Caco-2 (cell line): ENCODE results near the gene TMA7. TPM values are rescaled to one million over a fixed set of nuclear protein-coding genes. Genes with fewer than 3 reads are reported as not detected.
A peak's percentile ranks its signal among the peaks of the same experiment; 100 is the strongest.

Source experiments
- BruUV-seq: library from RNA; stranded (reverse); fragments of 400-500 nt; replicated peaks from 2 replicates; lab custom pipeline; 2021; lab: Mats Ljungman, UMichigan
- CTCF ChIA-PET: fragments of 300-600 bp; sonication (Branson Sonifier 250); formaldehyde crosslinking; loops from one replicate; lab custom pipeline; 2022; ENCODE audit warnings: antibody characterized with exemption; lab: Charles Lee
- POLR2A ChIA-PET: fragments of 300-600 bp; sonication (Branson Sonifier 250); formaldehyde crosslinking; loops from one replicate; lab custom pipeline; 2022; ENCODE audit warnings: antibody characterized with exemption; lab: Charles Lee
- DNase-seq, 2 experiments: peaks; one replicate each; pipeline versions ENCODE4 v3.0.0 to v3.0.0-alpha.2; 2020 to 2022
- H3K27me3 ChIP-seq: replicated peaks from 2 replicates; pipeline ENCODE4 v1.6.0; 2011; ENCODE audit warnings: low read length; ENCODE audit not compliant: control insufficient read depth, insufficient read depth
- H3K36me3 ChIP-seq: 2 replicates; pipeline ENCODE4 v1.5.1; 2011; ENCODE audit warnings: low read length; ENCODE audit not compliant: control insufficient read depth, insufficient read depth
- H3K4me1 ChIP-seq: fragments of 250-450 bp; sonication (Bioruptor Pico); 2 replicates; pipeline ENCODE4 v1.5.1; 2020; ENCODE audit warnings: mild to moderate bottlenecking
- H3K4me3 ChIP-seq: 2 replicates; pipeline ENCODE4 v1.5.1; 2011; ENCODE audit warnings: low read depth, mild to moderate bottlenecking, control low read depth, low read length
- H3K9me3 ChIP-seq: fragments of 250-450 bp; sonication (Bioruptor Pico); 2 replicates; pipeline ENCODE4 v1.5.1; 2020; ENCODE audit warnings: mild to moderate bottlenecking, moderate library complexity
- H3K27ac Mint-ChIP-seq: one replicate; pipeline ENCODE4 v1.8.0; 2022; ENCODE audit warnings: mixed read lengths; ENCODE audit not compliant: unreplicated experiment
- H3K27me3 Mint-ChIP-seq: one replicate; pipeline ENCODE4 v1.8.0; 2022; ENCODE audit warnings: mixed read lengths; ENCODE audit not compliant: insufficient read depth, unreplicated experiment
- H3K36me3 Mint-ChIP-seq: one replicate; pipeline ENCODE4 v1.8.0; 2022; ENCODE audit warnings: mild to moderate bottlenecking, mixed read lengths; ENCODE audit not compliant: insufficient read depth, unreplicated experiment
- H3K4me1 Mint-ChIP-seq: one replicate; pipeline ENCODE4 v1.8.0; 2022; ENCODE audit warnings: low read depth, mixed read lengths; ENCODE audit not compliant: unreplicated experiment
- H3K4me3 Mint-ChIP-seq: one replicate; pipeline ENCODE4 v1.8.0; 2022; ENCODE audit warnings: mild to moderate bottlenecking, moderate library complexity, mixed read lengths; ENCODE audit not compliant: unreplicated experiment
- H3K9me3 Mint-ChIP-seq: one replicate; pipeline ENCODE4 v1.8.0; 2022; ENCODE audit warnings: mixed read lengths; ENCODE audit not compliant: unreplicated experiment
- intact Hi-C: fragments of 100-400 bp; cut with micrococcal nuclease; formaldehyde crosslinking; loops from one replicate; pipeline ENCODE4 v1.10.0; 2022; ENCODE audit not compliant: unreplicated experiment
- total RNA-seq: library from RNA; stranded (reverse); gene quantifications from 2 replicates; pipeline ENCODE4 v1.2.3, GENCODE V29; 2022
- TF ChIP-seq, protein P1 (sequence below), 2 experiments: fragments of 200-600 bp in 1 of 2; IDR thresholded peaks; 1 replicate in 1 of 2; 2 replicates in 1 of 2; pipeline versions ENCODE4 v1.5.1 to v1.8.0; 2011 to 2022; ENCODE audit warnings: antibody characterized with exemption in 1 of 2, control low read depth in 1 of 2, inconsistent platforms in 1 of 2, low read depth in 1 of 2, low read length in 1 of 2, mild to moderate bottlenecking in 1 of 2, moderate library complexity in 1 of 2; ENCODE audit not compliant: insufficient read depth in 1 of 2, severe bottlenecking in 1 of 2, unreplicated experiment in 1 of 2

The TMA7 gene
- total RNA-seq, 1 experiment from 2014 or later: 205 TPM

DNA sequence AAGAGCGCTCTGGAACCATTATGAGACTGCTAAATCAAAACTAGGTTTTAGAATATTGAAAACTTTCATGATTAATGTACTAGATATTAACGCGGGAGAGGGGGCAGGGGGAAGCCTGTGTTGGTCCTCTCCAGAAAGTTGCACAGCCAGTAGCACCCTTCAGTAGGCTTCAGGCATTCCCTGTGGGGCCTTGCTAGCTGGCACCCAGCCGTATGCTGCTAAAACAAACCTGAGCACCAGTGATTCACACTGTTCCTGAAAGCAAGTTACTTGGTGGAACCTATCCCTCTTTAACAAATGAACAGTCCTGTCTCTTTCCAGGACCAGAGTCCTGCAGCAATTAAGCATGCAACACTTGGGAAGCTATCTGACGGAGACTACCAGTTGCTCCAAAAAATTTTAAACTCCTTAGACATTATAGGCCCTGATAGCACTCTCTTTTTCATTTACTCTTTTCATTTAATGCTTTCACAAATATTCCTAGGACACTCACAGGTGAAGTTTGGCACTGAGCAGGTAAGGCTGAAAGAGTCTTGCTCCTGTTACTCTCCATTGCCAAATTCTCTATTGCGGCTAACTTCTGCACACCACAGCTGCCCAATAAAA, 5.3 kb downstream of the TMA7 start:
- TF ChIP-seq, protein P1, sequence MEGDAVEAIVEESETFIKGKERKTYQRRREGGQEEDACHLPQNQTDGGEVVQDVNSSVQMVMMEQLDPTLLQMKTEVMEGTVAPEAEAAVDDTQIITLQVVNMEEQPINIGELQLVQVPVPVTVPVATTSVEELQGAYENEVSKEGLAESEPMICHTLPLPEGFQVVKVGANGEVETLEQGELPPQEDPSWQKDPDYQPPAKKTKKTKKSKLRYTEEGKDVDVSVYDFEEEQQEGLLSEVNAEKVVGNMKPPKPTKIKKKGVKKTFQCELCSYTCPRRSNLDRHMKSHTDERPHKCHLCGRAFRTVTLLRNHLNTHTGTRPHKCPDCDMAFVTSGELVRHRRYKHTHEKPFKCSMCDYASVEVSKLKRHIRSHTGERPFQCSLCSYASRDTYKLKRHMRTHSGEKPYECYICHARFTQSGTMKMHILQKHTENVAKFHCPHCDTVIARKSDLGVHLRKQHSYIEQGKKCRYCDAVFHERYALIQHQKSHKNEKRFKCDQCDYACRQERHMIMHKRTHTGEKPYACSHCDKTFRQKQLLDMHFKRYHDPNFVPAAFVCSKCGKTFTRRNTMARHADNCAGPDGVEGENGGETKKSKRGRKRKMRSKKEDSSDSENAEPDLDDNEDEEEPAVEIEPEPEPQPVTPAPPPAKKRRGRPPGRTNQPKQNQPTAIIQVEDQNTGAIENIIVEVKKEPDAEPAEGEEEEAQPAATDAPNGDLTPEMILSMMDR (IDR thresholded peaks at IDR 0.05; ENCODE audit: insufficient read depth in 1 of 2, low read depth in 1 of 2, low read length in 1 of 2, severe bottlenecking in 1 of 2, unreplicated experiment in 1 of 2): no peak
- Histone ChIP-seq H3K27me3 (no peaks in the 10 kb centered on the region), H3K36me3 (no peaks in the 10 kb centered on the region; the same call in 1 of the 2 replicates), H3K4me3 (peak overlapping the region; percentile 87; the same call in 1 of the 2 replicates), H3K4me1 (peaks cover 14% of the 10 kb centered on the region; the same call in 1 of the 2 replicates), H3K9me3 (no peaks in the 10 kb centered on the region)
- ChIA-PET POLR2A (interaction anchor here (0.6 to 2.5 kb wide), 3 partner anchors 9 to 28 kb away, joined by 3 to 20 read pairs (median 19); no protein-coding TSS in a partner anchor), CTCF (interaction anchor here (0.6 to 2.8 kb wide), 5 partner anchors 9 to 104 kb away, joined by 3 to 44 read pairs (median 4); no protein-coding TSS in a partner anchor)
- peak overlapping the region; percentile 89 for H3K27ac Mint-ChIP-seq
- H3K4me1 Mint-ChIP-seq: peaks cover 26% of the 10 kb centered on the region
- peaks cover 69% of the 10 kb centered on the region for H3K36me3 Mint-ChIP-seq
- H3K27me3 Mint-ChIP-seq: no peaks in the 10 kb centered on the region
- H3K9me3 Mint-ChIP-seq: no peaks in the 10 kb centered on the region
- DNase-seq: no peak
- peak overlapping the region; percentile 95 for H3K4me3 Mint-ChIP-seq
- no TSS peak for BruUV-seq
- intact Hi-C loops: no loop called here

DNA sequence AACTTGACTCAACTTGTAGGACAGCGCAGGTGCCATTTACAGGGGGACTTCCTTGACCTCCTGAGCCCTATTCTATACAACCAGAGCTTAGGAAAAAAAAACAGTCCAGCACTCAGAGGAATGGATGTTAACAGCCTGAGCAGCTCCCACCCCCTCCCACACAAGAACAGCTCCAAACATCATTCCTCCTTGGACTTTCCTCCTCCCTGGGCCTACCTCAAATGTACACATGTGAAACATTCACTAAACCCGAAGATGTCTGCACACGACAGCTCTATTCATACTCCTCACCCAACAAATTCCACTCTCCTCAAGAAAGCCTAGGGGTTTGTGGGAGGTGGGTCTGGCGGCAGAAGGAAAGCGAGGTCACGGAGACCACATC, 6.0 kb downstream of the TMA7 start:
- H3K4me1 Mint-ChIP-seq: peaks cover 26% of the 10 kb centered on the region
- POLR2A ChIA-PET: interaction anchor here (0.6 to 2.5 kb wide), 13 partner anchors 10 to 293 kb away, joined by 3 to 21 read pairs (median 7); partner anchors contain the start of genes CDC25A and PFKFB4
- CTCF ChIA-PET: interaction anchor here (0.6 to 2.8 kb wide), 6 partner anchors 10 to 191 kb away, joined by 3 to 44 read pairs (median 10); no protein-coding TSS in a partner anchor
- H3K27me3 Mint-ChIP-seq: no peaks in the 10 kb centered on the region
- peak overlapping the region; percentile 87 for H3K4me3 ChIP-seq
- peaks cover 66% of the 10 kb centered on the region for H3K36me3 Mint-ChIP-seq
- TF ChIP-seq, protein P1 (IDR thresholded peaks at IDR 0.05; ENCODE audit: insufficient read depth in 1 of 2, low read depth in 1 of 2, low read length in 1 of 2, severe bottlenecking in 1 of 2, unreplicated experiment in 1 of 2): no peak
- H3K27me3 ChIP-seq: no peaks in the 10 kb centered on the region
- peak overlapping the region; percentile 89 for H3K27ac Mint-ChIP-seq
- peak overlapping the region; percentile 95 for H3K4me3 Mint-ChIP-seq
- H3K9me3 Mint-ChIP-seq: no peaks in the 10 kb centered on the region
- intact Hi-C loops: loop anchor here (2.0 kb wide), 1 partner anchor 111 kb away; the partner anchor contains the start of gene PFKFB4
- no peaks in the 10 kb centered on the region for H3K9me3 ChIP-seq
- no TSS peak for BruUV-seq
- H3K4me1 ChIP-seq: peaks cover 14% of the 10 kb centered on the region; the same call in 1 of the 2 replicates
- DNase-seq: no peak
- H3K36me3 ChIP-seq: no peaks in the 10 kb centered on the region; the same call in 1 of the 2 replicates

DNA sequence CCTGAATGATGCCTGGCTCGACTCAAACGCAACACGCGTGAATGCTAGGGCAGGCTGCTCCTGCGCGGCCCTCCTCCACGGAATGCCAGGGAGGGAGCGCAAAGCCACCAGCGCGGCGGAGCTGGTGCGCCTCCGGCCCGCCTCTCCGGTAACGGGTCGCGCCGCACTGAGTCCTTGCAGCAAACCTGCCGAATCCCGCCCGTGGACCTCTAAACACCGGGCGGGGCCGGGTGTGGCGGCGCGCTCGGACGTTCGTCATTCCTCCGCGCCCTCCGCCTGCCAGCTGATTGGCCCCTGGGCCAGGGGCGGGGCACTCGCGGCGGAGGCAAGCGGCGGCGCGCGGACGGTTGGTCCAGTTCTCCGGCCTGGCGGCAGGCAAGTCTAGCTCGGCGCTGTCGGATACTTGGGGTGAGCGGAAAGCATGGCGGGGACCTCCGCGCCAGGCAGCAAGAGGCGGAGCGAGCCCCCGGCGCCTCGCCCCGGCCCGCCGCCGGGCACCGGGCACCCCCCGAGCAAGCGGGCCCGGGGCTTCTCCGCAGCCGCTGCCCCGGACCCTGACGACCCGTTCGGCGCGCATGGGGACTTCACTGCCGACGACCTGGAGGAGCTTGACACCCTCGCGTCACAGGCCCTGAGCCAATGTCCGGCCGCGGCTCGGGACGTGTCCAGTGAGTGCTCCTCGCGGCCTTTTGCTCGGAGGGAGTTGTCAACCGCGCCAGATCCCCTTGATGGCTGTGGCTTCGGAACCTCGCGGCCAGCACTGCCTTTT, 6.6 kb downstream of the TMA7 start, which contains the start of gene ATRIP:
Gene ATRIP, plus strand, starts transcription at position 313 of the 769 bp plus-strand sequence. Its CDS starts 109 bp downstream, at position 422.
- ChIA-PET CTCF (interaction anchor here (0.6 to 2.8 kb wide), 7 partner anchors 11 to 192 kb away, joined by 3 to 44 read pairs (median 8); partner anchors contain the start of gene PFKFB4), POLR2A (interaction anchor here (0.6 to 2.5 kb wide), 16 partner anchors 10 to 780 kb away, joined by 3 to 21 read pairs (median 6); partner anchors contain the start of genes CDC25A and PFKFB4)
- Mint-ChIP-seq H3K27ac (peak within 1 kb of the TSS; percentile 89), H3K4me3 (peak within 1 kb of the TSS; percentile 95), H3K27me3 (no peaks in the 10 kb centered on the region), H3K36me3 (peaks cover 64% of the 10 kb centered on the region), H3K9me3 (no peaks in the 10 kb centered on the region), H3K4me1 (peaks cover 26% of the 10 kb centered on the region)
- no peaks in the 10 kb centered on the region for H3K9me3 ChIP-seq
- H3K27me3 ChIP-seq: no peaks in the 10 kb centered on the region
- H3K4me1 ChIP-seq: peaks cover 11% of the 10 kb centered on the region; the same call in 1 of the 2 replicates
- peak; percentile 91 to 96 for DNase-seq
- BruUV-seq: no TSS peak
- H3K4me3 ChIP-seq: peak within 1 kb of the TSS; percentile 87
- intact Hi-C loops: loop anchor here (2.0 kb wide), 1 partner anchor 110 kb away; the partner anchor contains the start of gene PFKFB4
- H3K36me3 ChIP-seq: no peaks in the 10 kb centered on the region; the same call in 1 of the 2 replicates
- TF ChIP-seq, protein P1 (IDR thresholded peaks at IDR 0.05; ENCODE audit: insufficient read depth in 1 of 2, low read depth in 1 of 2, low read length in 1 of 2, severe bottlenecking in 1 of 2, unreplicated experiment in 1 of 2): no peak
